NCI-H2081 (cell line): ENCODE data around the gene AMIGO2.
"Not testable (repeated sequence)": the region's sequence is repeated elsewhere in the genome, so short reads cannot be mapped to it uniquely, and the experiment has no call there.

Experiments
- DNase-seq, 2 experiments: peaks; one replicate each; lab custom pipeline; 2025; lab: John Stamatoyannopoulos, UW

AMIGO2 gene, protein sequence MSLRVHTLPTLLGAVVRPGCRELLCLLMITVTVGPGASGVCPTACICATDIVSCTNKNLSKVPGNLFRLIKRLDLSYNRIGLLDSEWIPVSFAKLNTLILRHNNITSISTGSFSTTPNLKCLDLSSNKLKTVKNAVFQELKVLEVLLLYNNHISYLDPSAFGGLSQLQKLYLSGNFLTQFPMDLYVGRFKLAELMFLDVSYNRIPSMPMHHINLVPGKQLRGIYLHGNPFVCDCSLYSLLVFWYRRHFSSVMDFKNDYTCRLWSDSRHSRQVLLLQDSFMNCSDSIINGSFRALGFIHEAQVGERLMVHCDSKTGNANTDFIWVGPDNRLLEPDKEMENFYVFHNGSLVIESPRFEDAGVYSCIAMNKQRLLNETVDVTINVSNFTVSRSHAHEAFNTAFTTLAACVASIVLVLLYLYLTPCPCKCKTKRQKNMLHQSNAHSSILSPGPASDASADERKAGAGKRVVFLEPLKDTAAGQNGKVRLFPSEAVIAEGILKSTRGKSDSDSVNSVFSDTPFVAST

DNA sequence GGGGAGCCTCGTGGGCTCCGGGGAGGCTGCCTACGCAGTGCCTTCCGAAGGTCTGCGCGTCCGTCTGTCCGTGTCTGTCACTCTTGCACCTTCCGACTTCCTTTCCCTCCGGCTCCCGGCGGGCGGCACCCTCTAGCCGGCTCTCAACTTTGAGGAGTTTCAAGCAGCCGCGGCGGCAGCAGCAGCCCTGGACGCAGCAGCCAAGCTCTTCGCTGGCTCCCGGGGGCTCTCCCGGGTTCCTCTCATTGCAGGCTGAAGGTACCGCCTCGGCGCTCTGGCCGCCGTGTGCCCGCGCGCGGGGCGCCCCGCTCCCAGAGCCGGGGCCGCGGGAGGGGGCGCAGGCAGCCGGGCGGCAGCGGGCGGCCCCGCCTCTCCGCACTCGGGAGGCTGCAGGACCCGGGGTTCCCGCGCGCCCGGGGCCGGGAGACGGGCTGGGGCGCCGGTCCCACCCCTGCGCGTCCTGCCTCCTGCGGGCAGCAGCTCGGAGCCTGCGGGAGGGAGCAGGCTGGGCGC is at the start of gene AMIGO2, which contains the start of gene PCED1B:
AMIGO2 (minus strand) TSS at position 492 of the 513 bp plus-strand sequence. CDS start 957 bp downstream, outside the sequence.
PCED1B (plus strand) TSS at position 154 of the 513 bp plus-strand sequence. CDS start 155,443 bp downstream, outside the sequence.
- DNase-seq = peak; percentile 9 to 59

DNA sequence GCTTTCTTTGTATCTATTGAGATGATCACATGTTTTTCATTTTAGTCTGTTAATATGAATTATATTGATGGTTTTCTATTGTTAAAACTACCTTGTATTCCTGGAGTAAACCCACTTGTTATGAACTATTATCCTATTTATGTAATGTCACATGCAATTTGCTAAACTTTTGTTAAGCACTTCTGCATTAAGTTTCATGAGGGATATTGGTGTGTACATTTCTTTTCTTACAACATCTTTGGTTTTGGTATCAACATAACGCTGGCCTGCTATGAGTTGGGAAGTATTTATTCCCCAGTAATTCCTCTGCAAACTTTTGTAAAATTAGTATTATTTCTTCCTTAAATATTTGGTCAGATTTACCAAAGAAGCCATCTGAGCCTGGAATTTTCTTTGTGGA is 46.5 kb upstream of the AMIGO2 start:
- DNase-seq = no peak

DNA sequence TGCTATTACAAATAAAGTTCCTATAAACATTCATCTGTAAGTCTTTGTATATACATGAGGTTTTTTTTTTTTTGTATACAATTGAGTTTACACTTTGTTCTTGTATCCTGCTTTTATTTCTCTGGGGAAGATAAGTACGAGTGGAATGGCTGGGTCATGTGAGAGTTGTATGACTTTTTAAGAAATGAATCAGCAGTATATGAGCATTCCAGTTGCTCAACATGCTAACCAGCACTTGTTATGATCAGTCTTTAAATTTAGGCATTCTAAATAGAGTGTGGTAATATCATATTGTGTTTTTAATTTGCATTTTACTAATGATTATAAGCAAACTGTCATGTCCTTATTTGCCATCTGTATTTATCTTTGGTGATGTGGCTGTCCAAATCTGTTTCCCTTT is 44.7 kb upstream of the AMIGO2 start:
- DNase-seq = no peak

DNA sequence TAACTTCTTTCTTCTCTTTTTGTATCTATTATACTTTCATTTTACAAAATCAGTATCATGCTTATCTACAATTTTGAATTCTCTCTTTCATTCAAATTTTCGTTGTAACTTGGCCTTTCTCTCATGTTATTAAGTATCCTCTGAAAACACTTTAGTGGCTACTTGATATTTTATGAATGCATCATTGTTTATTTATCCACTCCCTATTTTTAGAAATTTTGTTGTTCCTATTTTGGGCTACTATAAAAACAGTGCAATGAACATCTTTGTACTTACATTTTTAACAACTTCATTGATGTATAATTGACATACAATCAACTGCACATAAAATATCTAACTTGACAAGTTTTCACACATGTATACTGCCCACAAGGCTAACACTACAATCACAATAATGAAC is 44.0 kb upstream of the AMIGO2 start:
- DNase-seq = no peak

DNA sequence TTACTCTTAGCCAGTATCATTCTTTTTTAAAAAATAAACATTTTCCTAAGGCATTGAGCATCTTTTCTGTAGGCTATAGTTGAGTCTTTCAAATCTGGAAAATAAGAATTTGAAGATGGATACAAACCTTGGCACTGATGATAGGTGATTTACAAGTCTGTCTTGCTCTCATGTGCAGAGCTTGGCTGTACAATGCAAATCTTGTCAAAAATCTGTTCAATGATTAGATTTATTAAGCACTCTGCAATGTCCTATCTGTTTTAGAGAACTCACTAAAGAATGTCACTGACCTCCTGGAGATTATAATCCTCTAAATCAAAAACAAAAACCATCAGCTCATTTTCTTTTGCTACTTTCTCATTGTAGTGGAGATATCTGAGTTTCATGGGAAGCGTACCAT is 42.8 kb upstream of the AMIGO2 start:
- no peak for DNase-seq

DNA sequence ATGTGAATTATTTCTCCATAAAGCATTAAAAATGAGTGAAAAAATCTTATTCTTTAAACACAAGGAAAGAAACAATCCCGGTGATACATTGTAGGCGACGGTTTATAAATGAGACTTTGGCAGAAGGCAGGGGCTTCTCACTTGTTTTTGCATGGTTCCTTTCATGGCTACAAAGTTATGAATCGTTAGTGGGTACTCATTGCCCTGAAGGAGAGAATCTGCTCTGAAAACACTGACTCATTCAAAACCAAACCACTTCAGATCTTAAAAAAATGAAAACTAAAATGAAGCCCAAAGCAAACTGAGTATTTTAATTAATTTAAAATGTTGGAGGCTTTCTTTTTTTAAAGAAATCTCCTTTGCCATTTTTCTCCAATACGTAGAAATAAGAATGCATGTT is 41.4 kb upstream of the AMIGO2 start:
- DNase-seq = no peak

DNA sequence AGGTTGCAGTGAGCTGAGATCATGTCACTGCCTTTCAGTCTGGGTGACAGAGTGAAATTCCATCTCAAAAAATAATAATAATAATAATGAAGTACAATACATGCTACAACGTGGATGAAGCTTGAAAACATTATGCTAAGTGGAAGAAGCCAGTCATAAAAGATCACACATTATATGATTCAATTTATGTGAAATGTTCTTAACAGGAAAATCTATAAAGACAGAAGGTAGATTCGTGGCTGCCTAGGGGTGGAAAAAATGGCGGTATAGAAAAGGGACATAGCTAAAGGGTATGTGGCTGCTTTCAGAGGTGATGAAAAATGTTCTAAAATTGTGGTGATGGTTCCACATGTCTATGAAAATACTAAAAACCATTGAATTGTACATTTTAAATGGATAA is 41.0 kb upstream of the AMIGO2 start:
- DNase-seq = no peak

DNA sequence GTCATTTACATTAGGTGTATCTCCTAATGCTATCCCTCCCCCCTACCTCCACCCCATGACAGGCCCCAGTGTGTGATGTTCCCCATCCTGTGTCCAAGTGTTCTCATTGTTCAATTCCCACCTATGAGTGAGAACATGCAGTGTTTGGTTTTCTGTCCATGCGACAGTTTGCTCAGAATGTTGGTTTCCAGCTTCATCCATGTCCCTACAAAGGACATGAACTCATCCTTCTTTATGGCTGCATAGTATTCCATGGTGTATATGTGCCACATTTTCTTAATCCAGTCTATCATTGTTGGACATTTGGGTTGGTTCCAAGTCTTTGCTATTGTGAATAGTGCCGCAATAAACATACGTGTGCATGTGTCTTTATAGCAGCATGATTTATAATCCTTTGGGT is 37.5 kb upstream of the AMIGO2 start:
- DNase-seq = not testable (repeated sequence)

DNA sequence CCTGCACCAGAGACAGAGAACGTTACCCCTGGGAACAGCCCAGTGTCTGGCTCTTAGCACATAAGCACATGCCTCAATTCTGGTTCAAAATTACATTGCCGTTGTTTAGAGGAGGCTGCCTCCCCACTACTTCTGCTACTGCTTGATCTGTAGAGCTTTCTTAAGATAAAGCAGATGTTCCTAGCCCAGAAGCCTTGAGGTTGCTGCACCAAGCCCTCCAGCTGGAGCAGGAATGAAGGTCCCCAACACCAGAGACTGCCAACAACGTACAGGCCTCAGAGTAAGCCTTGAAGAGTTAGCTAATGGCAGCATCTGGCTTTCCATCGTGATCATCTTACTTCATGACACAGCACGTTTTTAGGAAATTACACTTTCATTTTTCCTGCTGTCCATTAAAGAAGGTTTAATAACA is 34.7 kb upstream of the AMIGO2 start:
- no peak for DNase-seq

DNA sequence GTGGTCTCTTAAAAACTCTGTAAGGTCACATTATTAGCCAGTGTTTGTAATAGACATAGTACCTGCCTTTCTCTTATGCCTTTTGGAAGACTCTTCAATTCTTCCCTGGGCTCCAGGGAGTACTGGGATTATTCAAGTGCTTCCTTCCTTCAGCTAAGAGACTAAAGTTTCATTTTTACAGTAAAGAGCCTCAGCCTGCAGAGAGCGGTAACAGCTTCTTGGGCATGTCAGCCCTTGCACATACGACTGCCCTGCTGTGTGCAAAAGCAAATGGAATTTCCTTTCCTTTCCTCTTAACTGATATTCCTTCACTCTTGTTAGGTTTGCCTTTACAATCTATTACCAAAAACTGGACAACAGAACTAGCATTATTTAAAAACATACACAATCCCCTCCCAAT is 32.9 kb upstream of the AMIGO2 start:
- DNase-seq = no peak

DNA sequence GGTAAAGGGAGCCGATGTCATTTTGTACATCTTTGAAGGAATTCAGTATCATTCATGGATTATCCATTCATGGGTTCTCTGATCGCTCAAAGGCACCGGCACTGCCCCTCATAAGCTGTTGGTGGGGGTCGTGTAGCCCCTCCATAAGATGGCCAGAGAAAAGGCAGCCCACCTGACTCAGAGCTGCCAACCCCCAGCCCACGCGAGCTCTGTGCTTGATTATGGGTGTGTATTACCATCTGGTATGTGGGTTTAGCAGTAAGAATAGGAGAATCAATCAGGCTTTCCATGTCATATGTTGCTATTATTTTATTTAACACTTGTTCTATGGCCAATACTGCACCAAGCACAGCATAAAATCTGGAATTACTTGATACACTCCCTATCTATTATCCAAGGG is 32.1 kb upstream of the AMIGO2 start:
- DNase-seq = no peak

DNA sequence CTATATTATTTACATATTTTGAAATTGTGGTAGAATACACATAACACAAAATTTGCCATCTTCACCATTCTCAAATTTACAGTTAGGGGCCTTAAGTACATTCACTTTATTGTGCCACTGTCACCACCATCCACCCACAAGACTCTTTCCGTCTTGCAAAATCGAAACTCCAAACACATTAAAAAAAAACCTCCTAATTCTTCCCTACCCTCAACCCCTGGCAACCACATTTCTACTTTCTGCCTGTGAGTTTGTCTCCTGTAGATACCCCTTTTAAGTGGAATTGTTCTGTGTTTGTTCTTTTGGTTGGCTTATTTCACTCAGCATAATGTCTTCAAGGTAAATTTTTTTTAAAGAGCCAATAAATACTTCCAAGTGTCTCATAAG is 31.6 kb upstream of the AMIGO2 start:
- DNase-seq = no peak

DNA sequence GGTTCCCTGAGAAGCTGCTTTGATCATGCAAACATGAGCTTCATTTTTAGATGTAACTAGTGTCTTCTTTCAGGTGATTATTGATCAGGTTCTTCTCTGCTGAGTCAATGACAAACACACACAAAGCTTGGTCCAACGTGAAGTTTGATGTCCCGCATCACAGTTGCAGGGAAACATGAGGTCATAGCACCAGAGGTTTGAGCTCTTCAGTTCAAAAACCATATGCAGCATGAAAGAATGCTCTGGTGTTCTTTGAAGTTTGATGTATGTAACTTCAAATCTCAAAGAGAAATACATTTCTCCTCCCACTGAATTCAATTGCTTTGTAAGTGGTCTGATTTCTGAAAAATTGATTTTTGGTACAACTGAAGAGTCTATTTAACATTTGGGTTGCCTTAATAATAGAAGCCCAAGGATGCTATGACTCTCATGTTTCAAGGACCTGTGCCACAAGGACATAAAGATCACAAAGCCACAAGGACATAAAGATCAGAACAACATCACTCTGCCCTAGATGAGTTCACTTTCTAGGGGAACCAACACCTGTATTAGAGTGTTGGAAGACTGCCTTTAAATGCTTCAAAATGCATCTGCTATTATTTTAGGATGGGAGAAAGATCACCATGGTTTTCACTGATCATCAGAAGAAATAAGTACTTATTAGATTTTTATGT is 31.1 kb upstream of the AMIGO2 start:
- DNase-seq = no peak

DNA sequence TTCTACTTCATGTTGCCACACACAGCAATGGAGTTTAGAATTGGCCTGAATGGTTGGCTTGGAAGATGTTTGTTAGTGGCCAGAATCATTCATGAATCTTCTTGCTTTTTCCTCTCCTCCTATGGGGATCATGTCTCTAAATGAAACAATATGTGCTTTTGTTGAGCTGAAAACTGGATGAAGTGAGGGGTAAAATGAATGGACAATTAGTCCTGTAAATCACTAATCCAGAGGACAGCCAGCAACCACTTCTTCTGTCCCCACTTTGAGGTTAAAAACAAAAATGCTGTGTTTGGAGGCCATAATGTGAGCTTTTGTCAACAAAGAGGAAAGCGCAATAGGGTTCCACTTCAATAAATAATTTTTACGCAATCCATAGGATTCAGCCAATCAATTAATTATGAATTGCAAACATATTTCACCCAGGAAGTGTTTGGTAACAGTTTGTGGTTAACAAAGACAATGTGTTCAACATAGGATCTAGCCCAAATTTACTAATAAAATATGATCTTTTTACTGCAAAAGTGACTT is 30.3 kb upstream of the AMIGO2 start:
- DNase-seq = no peak

DNA sequence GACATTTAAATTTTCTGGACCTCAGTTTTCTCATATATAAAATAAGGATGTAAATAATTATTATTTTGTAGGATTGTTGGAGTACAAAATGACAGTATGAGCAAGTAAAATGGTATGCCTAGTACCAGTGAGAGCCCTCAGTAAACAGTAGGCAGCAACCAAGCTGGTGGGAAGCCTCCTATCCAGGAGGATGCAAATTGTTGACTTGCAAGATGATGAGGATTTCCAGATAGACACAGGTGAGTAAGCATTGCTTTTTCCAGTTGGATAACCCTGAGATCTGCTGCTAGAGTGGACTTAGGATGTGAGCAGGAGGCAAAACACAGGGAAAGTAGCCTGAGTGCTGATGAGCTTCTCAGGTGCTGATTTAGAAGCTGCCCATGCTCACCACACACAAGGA is 28.2 kb upstream of the AMIGO2 start:
- no peak for DNase-seq

DNA sequence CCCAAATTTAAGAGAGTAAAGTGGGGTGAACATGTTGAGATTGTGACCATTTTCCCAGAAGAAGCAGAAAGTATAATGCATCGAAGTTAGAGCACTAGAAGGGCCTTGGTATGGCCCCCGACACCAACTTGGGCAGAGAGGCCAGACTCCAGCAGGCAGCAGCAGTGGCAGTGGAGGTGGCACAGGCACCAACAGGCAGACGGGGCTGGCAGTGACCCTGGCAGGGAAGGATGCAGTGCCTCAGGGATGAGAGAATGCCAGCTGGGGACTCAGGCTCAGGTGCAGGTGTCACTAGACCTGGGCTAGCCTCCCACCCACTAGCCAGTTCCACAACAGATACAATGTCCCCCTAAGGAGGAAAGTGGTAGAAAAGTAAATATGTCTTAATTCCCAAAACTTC is 27.7 kb upstream of the AMIGO2 start:
- DNase-seq = no peak

DNA sequence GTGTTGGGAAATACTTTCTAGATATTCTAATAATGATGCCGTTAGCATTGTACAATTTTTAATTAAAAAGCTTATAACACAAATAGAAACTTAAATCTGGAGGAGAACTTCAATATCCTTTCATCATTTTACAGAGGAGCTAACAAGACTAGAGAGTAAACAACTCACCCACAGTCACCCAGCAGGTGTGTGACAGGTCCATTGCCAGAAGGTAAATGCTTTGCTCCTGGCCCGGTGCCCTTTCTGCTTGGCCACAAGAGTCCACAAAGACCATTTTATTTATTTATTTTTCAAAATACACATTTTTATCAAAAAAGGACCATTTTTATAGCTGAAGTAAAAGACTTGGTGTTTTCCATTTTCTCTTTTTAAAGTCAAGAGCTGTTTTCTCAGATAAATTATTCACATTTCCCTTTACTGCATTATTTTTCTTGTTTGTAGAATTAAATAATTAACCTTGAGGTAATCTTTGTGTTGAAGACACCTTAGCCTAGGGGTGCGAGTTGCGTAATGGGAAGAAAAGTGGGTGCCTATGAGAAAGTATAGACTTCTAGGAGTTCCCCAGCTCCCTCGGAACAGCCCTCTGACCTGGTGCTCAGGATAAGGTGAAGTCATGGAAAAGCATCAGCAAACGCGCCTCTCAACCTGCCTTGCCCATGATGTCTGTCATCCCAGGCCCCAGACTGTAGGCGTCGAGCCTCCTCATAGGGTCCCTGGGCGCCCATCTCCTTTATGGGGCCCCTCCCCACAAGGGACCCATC is 26.3 kb upstream of the AMIGO2 start:
- DNase-seq = peak; percentile 32 to 75

DNA sequence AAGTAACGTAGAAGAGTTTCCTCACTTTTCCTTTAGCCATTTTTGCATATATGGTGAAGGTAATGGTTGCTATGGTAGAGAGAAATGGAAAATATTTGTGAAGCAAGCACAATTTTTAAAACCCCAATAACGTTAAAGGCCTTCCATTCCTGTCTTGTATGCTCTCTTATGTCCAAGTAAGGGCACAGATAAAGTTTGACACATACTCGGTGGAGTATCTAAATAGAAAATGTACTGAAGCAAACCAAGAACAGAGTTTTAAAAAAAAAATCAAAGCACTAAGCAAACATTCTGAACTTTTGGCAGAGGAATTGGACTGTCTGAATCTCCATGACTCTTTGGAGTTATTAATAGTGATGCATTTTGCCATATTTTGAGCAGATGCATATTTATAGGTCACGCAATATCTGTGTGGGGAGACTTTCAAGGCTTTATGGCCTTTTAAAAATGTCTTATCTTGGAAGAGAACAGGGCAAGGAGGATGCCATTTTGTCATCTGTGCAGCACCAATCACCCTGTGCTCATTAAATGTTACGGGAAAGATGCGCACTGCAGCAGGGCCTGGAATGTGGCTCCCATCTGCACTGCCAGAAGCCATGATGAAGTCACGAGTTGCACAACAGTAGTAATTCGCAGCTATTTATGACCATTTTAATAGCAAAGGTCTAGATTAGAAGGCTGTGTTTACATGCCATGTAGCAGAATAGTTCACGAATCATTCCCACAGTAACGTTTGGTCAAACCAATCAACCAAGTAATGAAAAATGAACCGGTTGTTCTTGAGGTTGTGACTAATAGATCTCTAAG is 23.3 kb upstream of the AMIGO2 start:
- no peak for DNase-seq

DNA sequence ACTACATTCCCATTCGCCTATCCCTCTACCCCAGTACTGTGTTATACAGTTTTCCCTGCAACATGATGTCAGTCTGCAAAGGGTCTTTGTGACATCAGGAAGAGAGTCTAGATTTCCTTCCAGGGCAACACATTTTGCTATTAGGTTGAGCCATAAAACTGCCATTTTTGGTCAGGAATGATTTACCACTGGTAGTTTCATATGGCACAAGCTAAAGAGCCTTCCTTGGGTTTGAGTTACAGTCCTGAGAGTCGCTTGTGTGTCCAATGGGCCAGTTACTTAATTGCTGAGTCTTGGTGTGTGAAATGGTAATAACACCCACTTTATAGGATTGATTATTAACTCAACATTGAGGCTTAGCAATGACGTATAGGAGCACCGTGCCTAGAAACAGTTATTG is 22.6 kb upstream of the AMIGO2 start:
- DNase-seq = no peak

DNA sequence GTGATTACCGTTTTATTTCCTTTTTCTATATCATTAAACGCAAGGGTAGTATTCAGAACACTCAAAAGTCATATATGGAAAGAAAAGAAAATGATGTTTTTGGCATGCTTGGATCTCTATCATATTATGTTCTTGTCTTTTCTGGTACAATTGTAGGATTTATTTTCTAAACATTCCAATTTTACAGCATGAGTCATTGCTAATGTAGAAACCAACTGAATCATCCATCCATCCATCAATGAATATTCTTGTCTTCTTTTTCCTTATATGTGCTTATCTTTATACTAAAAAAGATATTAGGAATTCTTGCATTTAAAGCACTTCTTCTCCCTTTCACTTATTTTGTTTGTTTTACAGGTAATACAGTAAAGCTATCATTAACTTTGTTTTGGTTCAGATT is 20.4 kb upstream of the AMIGO2 start:
- no peak for DNase-seq

DNA sequence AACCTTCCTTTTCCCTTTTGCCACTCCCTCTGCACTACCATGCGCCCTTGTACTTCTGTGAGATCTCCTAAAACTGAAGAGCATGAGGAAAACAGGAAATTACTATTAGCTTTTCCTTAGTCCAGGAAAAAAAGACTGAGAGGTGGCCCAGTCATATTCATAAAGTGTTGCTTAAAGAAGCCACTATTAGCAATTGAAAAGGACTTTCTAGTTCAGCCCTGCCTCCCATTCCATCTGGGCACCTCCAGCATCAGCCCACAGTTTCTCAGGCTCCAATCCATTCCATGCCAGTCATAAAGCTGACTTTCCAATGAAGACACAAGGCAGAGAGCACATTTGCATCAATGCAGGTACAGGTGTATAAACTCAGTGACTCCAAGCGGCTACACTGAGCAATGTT is 19.9 kb upstream of the AMIGO2 start:
- DNase-seq = no peak
